AG20443 (cell line): Measurements from ENCODE around the gene PAN3.
A peak's percentile ranks its signal among the peaks of the same experiment; 100 is the strongest.
"Not testable (repeated sequence)": the region's sequence is repeated elsewhere in the genome, so short reads cannot be mapped to it uniquely, and the experiment has no call there.

Experiments
- DNase-seq: peaks from one replicate; pipeline ENCODE4 v3.0.0; 2012; ENCODE audit warnings: low spot score, mixed read lengths

PAN3 gene, protein sequence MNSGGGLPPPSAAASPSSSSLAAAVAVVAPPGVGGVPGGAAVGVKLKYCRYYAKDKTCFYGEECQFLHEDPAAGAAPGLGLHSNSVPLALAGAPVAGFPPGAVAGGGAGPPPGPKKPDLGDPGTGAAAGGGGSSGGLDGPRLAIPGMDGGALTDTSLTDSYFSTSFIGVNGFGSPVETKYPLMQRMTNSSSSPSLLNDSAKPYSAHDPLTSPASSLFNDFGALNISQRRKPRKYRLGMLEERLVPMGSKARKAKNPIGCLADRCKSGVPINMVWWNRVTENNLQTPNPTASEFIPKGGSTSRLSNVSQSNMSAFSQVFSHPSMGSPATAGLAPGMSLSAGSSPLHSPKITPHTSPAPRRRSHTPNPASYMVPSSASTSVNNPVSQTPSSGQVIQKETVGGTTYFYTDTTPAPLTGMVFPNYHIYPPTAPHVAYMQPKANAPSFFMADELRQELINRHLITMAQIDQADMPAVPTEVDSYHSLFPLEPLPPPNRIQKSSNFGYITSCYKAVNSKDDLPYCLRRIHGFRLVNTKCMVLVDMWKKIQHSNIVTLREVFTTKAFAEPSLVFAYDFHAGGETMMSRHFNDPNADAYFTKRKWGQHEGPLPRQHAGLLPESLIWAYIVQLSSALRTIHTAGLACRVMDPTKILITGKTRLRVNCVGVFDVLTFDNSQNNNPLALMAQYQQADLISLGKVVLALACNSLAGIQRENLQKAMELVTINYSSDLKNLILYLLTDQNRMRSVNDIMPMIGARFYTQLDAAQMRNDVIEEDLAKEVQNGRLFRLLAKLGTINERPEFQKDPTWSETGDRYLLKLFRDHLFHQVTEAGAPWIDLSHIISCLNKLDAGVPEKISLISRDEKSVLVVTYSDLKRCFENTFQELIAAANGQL

GRCh38 chr13:28138012-28138755, at the start of gene PAN3:
Gene PAN3, plus strand, starts transcription at chr13:28138545. Its CDS starts 113 bp downstream, at chr13:28138658.
- peak; percentile 97 for DNase-seq

DNA sequence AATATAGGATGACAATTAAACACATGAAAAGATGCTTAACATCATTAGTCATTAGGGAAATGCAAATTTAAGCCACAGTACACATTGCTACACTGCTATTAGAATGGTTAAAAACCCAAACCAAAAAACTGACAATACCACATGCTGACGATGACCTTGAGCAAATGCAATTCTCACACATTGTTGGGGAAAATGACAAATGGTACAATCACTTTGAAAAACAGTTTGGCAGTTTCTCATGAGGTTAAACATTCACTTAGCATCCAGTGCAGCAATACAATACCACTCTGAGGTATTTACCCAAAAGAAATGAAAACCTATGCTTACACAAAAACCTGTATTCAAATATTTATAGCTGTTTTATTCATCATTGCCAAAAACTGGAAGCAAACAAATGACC, 49.3 kb upstream of the PAN3 start:
- no peak for DNase-seq

GRCh38 chr13:28092431-28092830, 45.9 kb upstream of the PAN3 start:
- no peak for DNase-seq

GRCh38 chr13:28093881-28094280, 44.5 kb upstream of the PAN3 start:
- no peak for DNase-seq

DNA sequence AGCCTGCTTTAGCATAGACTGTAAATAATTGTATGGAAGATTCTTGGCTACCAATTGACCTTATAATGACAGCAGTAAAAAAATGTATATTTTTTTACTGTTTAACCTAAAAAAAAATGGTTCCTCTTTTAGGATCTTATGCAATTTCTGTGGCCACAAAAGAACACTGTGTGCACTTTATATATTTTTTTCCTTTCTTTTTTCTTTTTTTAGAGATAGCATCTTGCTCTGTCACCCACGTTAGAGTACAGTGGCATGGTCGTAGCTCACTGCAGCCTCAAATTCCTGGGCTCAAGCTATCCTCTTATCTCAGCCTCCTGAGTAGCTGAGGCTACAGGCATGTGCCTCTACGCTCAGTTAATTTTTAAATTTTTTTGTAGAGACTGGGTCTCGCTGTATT, 44.0 kb upstream of the PAN3 start:
- DNase-seq, result no peak

- no peak for DNase-seq
Observed at GRCh38 chr13:28097503-28097902, 40.8 kb upstream of the PAN3 start.

- no peak for DNase-seq
Observed at GRCh38 chr13:28099396-28100149, 38.8 kb upstream of the PAN3 start.

DNA sequence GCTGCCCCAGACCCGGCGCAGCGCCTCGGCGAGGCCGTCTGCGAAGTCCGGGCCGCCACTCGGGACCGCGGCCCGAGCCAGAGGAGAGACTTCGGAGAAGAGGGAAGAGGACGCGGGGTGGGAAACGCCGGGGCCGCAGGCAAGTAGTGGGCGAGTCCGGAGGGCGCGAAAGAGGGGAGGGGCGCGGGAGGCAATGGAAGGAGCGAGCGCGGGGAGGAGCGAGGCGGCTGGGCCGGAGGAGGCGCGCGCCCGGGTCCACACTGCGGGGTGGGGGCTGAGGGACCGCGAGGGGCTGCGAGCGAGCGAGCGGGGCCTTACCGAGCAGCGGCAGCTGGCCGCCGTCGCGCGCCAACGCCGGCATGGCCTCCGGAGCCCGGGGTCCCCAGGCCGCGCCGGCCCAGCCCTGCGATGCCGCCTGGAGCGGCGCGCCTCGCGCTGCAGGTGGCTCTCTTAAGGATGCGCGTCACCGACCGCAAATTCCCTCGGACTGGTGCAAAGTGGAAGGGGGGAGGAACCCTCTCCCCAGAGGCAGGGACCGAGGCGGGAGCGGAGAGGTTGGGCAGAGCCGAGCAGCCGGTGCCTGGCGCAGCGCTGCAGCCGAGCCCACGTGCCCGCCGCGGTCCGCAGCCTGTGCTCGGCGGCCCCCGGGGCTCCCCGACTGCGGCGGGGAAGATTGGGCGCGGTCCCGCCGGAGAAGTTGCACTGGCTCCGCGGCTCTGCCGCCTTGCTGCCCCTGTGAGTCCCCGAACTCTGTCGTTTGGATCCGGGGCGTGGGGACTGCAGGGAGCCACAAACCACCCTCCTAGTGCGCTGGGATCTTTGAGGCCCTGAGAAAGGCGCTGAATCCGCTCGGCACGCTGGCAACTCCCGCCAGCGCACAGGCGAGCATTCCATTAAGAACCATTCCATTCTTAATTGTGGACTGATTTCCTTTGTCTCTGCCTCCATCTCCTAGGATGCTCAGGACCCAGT, 37.9 kb upstream of the PAN3 start, which contains the start of gene FLT3:
TSS of gene FLT3 (minus strand) at position 427 of the 972 bp plus-strand sequence. CDS start at position 361, 66 bp downstream.
- peak; percentile 46 for DNase-seq

- DNase-seq, result not testable (repeated sequence)
Observed at GRCh38 chr13:28101886-28102285, 36.5 kb upstream of the PAN3 start.

- no peak for DNase-seq
Observed at GRCh38 chr13:28106976-28107375, 31.4 kb upstream of the PAN3 start.

GRCh38 chr13:28110414-28110813, 27.9 kb upstream of the PAN3 start:
- DNase-seq, result no peak

- DNase-seq, result no peak
Observed at GRCh38 chr13:28116736-28117135, 21.6 kb upstream of the PAN3 start.

DNA sequence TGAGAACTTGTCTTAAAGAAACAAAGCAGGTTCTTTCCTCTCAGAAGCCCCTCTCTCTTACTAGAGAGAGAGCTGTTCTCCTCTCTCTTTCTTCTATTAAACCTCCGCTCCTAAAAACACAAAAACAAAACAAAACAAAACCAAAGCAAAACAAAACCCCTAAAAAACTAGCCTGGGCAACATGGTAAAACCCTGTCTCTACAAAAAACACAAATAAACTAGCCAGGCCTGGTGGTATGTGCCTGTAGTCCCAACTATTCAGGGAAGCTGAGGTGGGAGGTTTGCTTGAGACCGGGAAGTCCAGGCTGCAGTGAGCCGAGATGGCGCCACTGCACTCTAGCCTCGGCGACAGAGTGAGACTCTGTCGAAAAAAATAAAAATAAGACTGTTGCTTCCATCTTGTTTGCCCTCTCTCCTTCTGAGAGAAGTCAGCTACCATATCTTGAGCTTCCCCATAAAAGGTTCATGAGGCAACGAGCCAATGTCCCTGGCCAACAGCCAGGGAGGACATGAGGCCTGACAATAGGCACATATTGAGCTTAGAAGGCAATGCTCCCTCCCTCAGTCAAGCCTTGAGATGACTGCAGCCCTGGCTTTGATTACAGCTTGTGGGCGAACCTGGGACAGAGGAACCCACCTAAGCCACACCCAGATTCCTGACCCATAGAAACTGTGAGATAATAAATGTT, 20.5 kb upstream of the PAN3 start:
- DNase-seq, result no peak

DNA sequence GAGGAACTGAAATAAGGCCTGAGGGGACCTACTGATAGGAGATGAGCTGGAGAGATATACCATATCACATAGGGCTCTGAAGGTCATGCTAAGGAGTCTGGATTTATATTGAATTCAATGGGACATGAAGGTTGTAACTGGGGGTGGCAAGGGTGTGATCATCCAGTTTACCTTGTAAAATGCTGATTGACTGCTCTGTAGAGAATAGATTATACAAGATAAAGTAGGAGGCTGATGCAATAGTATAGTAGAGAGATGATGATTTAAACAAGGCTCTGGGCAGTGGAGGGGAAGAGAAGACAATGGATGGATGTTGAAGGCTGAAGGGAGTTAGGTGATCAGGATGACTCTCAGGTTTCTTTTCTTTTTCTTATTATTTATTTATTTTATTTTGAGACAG, 18.0 kb upstream of the PAN3 start:
- DNase-seq, result no peak

DNA sequence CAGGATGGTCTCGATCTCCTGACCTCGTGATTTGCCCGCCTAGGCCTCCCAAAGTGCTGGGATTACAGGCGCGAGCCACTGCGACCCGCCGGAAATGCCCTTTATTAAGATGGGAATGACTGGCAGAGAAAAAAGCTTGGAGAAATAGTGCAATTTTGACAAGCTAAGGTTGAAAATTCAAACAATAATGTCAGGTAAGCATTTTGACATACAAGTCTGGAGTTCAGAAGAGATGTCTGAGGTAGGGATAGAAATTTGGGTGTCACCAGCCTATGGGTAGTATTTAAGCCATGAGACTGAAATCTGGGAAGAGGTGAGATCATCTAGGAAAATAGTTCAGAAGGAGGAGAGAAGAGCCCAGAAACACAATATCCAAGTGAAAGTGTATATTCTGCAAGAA, 17.1 kb upstream of the PAN3 start:
- DNase-seq, result no peak

GRCh38 chr13:28128030-28128429, 10.3 kb upstream of the PAN3 start:
- DNase-seq, result no peak

DNA sequence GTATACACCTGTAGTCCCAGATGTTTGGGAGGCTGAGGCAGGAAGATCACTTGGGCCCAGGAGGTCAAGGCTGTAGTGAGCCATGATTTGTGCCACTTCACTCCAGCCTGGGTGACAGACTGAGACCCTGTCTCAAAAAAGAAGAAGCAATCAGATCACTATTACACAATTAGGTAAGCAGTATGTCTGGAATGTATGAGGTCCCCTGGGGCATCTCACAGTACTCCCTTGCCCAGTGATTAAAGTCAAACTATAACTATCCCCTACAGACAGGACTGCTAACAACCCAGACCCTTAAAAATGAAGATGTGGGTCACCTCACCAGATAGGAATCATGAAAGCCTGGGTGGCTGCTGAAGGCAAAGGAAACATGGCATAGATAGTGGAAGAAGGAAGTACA, 9.4 kb upstream of the PAN3 start:
- no peak for DNase-seq

DNA sequence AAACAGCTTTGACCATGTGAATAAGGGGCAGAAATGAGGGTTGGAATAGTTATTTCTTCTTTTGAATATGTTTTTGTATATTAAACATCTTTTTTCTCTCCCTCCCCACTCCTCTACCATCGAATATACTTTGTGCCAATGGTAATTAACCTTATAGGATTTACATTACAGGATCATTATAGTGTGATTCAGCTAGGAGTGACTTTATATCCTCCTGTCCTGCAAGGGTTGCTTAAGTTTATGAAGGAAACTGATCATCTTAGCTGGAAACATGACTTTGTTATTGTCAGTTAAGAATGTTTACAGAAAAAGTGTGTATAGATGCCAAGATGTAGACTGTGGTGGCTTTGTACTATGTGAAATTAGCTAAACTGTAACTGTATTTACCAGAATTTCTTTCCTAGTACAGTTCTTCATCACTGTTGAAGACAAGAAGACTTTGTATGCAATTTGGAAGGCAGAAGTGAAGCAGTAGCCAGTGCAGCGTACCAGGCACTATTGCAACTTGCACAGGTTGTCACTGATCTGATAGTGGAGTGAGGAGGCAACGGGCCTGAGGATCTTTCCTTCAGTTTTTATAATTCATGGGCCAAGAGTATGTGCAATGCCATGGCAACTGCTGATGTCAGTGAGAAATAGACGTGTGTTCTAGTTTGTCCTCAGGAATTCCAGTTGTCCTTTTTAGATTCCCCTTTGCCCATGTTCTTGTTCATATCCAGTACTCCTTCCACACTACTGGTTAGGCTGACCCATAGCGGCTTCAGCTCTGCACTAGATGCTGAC, 8.2 kb upstream of the PAN3 start:
- DNase-seq, result no peak

GRCh38 chr13:28131646-28132045, 6.7 kb upstream of the PAN3 start:
- no peak for DNase-seq
